HEK293T (cell line): ENCODE data around the gene STIM1.

Experiments
- CTCF ChIA-PET: fragments of 350-600 bp; formaldehyde crosslinking; extraction: SDS; loops from one replicate; lab custom pipeline; 2021; ENCODE audit warnings: antibody characterized with exemption, inconsistent platforms; lab: Yijun Ruan, JAX
- POLR2A ChIA-PET: fragments of 350-600 bp; formaldehyde crosslinking; extraction: SDS; loops from one replicate; lab custom pipeline; 2020; ENCODE audit warnings: antibody characterized with exemption, inconsistent platforms; lab: Yijun Ruan, JAX
- DNase-seq: peaks from one replicate; pipeline ENCODE4 v3.0.0; 2012; ENCODE audit warnings: mixed read lengths; ENCODE audit errors: extremely low spot score
- ARNT ChIP-seq: fragments of 450-650 bp; IDR thresholded peaks from 2 replicates; pipeline ENCODE4 v1.6.1; 2017; ENCODE audit warnings: mild to moderate bottlenecking
- BHLHE40 ChIP-seq: fragments of 450-650 bp; IDR thresholded peaks from 2 replicates; pipeline ENCODE4 v1.6.1; 2016; ENCODE audit warnings: mild to moderate bottlenecking, moderate library complexity, borderline replicate concordance
- CTBP1 ChIP-seq: fragments of 450-650 bp; IDR thresholded peaks from 2 replicates; pipeline ENCODE4 v1.6.1; 2016; ENCODE audit warnings: borderline replicate concordance
- ELF4 ChIP-seq: fragments of 450-650 bp; IDR thresholded peaks from 2 replicates; pipeline ENCODE4 v1.6.1; 2017; ENCODE audit warnings: antibody characterized with exemption
- FOXA1 ChIP-seq: fragments of 450-650 bp; IDR thresholded peaks from 2 replicates; pipeline ENCODE4 v1.6.1; 2016; ENCODE audit warnings: mild to moderate bottlenecking
- FOXK2 ChIP-seq: fragments of 450-650 bp; IDR thresholded peaks from 2 replicates; pipeline ENCODE4 v1.6.1; 2016; ENCODE audit warnings: mild to moderate bottlenecking
- FOXM1 ChIP-seq: fragments of 450-650 bp; IDR thresholded peaks from 2 replicates; pipeline ENCODE4 v1.6.1; 2017; ENCODE audit warnings: mild to moderate bottlenecking, borderline replicate concordance
- HDGF ChIP-seq: fragments of 450-650 bp; IDR thresholded peaks from 2 replicates; pipeline ENCODE4 v1.6.1; 2017; ENCODE audit warnings: antibody characterized with exemption, borderline replicate concordance
- L3MBTL2 ChIP-seq: fragments of 450-650 bp; conservative IDR thresholded peaks from 2 replicates; pipeline ENCODE4 v1.6.1; 2016; ENCODE audit warnings: mild to moderate bottlenecking
- LEF1 ChIP-seq: fragments of 450-650 bp; IDR thresholded peaks from 2 replicates; pipeline ENCODE4 v1.6.1; 2017; ENCODE audit warnings: mild to moderate bottlenecking, borderline replicate concordance
- NFRKB ChIP-seq: fragments of 450-650 bp; IDR thresholded peaks from 2 replicates; pipeline ENCODE4 v1.6.1; 2016; ENCODE audit warnings: mild to moderate bottlenecking, moderate library complexity
- SP1 ChIP-seq: fragments of 450-650 bp; IDR thresholded peaks from 2 replicates; pipeline ENCODE4 v1.6.1; 2017
- SUZ12 ChIP-seq: fragments of 450-650 bp; IDR thresholded peaks from 2 replicates; pipeline ENCODE4 v1.6.1; 2016; ENCODE audit warnings: mild to moderate bottlenecking
- TARDBP ChIP-seq: fragments of 450-650 bp; IDR thresholded peaks from 2 replicates; pipeline ENCODE4 v1.6.1; 2016
- ZNF384 ChIP-seq: fragments of 450-650 bp; IDR thresholded peaks from 2 replicates; pipeline ENCODE4 v1.6.1; 2016
- TF ChIP-seq, protein P1 (sequence below): fragments of 450-650 bp; IDR thresholded peaks from 2 replicates; pipeline ENCODE4 v1.6.1; 2016

Gene STIM1

DNA sequence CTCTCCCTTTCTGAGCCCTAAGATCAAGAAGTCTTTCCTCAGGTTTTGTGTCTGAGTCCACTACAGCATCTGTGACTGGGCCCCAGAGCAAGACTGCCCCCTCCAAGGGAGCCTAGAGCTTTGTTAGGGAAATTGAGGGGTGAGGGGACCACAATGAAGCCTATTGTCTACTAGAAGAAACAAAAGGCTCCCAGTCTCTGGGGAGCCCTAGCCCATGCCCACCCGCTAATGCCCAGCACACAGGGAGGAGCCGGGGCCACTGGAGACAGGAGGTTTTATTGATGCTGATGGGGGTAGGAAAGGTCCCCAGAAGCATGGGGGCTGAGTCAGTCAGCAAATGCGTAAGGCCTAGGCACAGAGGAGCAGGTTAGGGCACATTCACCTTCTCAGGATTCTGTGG, 28.7 kb upstream of the STIM1 start:
- no peak for DNase-seq
- TF ChIP-seq LEF1 (no peak), FOXM1 (no peak), SP1 (no peak), L3MBTL2 (no peak), SUZ12 (no peak), NFRKB (no peak)
- CTCF ChIA-PET, result interaction anchor here (0.7 kb wide), 1 partner anchor 23 kb away, joined by 3 read pairs; no protein-coding TSS in a partner anchor
- POLR2A ChIA-PET, result interaction anchor here (1.8 kb wide), 1 partner anchor 15 kb away, joined by 4 read pairs; no protein-coding TSS in a partner anchor

DNA sequence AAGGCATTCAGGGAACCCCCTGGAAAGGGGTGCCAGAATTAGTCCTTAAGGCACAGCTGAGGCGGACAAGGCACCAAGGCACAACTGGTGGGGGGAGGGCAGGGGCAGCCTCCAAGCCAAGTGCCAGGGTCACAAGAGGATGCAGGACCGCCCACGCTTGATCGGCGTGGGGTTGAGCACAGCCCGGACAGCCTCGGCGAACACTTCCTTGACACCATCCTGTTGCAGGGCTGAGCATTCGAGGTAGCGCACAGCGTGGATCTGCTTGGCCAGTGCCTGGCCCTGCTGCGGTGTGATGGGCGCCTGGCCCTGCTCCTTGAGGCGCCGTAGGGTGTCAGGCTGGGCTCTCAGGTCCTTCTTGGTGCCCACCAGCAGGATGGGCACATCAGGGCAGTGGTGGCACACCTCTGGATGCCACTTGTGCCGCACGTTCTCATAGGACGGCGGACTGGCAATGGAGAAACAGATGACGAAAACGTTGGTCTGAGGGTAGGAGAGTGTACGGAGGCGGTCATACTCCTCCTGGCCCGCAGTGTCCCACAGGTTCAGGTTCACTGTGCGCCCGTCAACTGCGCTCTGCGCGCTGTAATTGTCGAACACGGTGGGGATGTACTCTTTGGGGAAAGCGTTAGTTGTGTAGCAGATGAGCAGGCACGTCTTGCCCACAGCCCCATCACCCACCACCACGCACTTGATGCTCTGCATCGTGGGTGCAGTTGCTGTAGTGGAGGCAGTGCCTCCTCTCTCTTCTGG, 27.9 kb upstream of the STIM1 start:
- ChIA-PET POLR2A (interaction anchor here (1.8 kb wide), 1 partner anchor 14 kb away, joined by 4 read pairs; no protein-coding TSS in a partner anchor), CTCF (interaction anchor here (0.7 kb wide), 1 partner anchor 22 kb away, joined by 3 read pairs; no protein-coding TSS in a partner anchor)
- TF ChIP-seq, protein P1, sequence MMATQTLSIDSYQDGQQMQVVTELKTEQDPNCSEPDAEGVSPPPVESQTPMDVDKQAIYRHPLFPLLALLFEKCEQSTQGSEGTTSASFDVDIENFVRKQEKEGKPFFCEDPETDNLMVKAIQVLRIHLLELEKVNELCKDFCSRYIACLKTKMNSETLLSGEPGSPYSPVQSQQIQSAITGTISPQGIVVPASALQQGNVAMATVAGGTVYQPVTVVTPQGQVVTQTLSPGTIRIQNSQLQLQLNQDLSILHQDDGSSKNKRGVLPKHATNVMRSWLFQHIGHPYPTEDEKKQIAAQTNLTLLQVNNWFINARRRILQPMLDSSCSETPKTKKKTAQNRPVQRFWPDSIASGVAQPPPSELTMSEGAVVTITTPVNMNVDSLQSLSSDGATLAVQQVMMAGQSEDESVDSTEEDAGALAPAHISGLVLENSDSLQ, result no peak
- TF ChIP-seq FOXM1 (no peak), SUZ12 (no peak), BHLHE40 (no peak), ELF4 (no peak), ARNT (no peak), L3MBTL2 (no peak), TARDBP (no peak), NFRKB (no peak), HDGF (no peak), FOXK2 (no peak), ZNF384 (no peak), SP1 (no peak), LEF1 (no peak), FOXA1 (no peak), CTBP1 (no peak)
- no peak for DNase-seq

DNA sequence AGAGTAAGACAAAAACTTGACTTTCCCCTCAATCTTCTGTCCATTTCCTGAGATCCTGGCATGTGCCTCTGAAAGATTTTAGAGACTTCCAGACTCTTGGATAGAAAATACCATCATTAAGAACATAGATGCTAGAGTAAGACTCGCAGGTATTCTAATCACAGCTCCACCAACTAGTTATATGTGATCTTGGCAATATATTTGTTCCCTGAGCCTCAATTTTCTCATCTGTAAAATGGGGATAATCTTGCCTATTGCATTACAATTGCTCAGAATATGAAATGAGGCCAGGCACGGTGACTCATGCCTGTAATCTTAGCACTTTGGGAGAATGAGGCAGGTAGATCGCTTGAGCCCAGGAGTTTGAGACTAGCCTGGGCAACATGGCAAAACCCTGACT, 25.4 kb upstream of the STIM1 start:
- POLR2A ChIA-PET, result no interaction called here
- CTCF ChIA-PET, result no interaction called here

DNA sequence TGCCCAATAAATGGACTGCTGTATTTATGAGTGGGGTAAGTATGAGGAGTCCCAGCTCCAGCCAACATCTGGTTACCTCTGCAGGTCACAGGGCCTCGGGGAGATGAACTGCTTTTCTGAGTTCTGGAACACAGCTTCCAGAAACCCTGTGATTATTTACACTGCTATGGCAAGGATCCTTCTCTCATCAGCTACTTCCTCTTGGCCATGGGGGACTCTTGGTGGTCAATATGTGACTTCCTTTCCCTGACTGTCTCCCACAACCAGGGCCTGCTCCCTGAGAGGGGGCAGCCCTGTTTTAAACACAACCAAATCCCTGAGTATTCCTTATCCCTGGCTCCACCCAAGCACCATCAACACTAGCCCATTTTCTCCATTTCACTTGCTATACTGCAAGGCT, 24.7 kb upstream of the STIM1 start:
- no peak for DNase-seq
- TF ChIP-seq HDGF (no peak), FOXK2 (no peak), SUZ12 (no peak), FOXA1 (no peak), ZNF384 (no peak), BHLHE40 (no peak), SP1 (no peak), ARNT (no peak), ELF4 (no peak), CTBP1 (no peak)
- TF ChIP-seq, protein P1, result no peak
- ChIA-PET POLR2A (interaction anchor here (1.2 kb wide), 1 partner anchor 10 kb away, joined by 3 read pairs; the partner anchor contains the start of gene RHOG), CTCF (no interaction called here)

More for the DNA sequence above, 25.4 kb upstream of the STIM1 start:
- TF ChIP-seq ZNF384 (no peak), BHLHE40 (no peak), ARNT (no peak), NFRKB (no peak), TARDBP (no peak), LEF1 (no peak), SUZ12 (no peak)
- TF ChIP-seq, protein P1, result no peak
- DNase-seq, result no peak

DNA sequence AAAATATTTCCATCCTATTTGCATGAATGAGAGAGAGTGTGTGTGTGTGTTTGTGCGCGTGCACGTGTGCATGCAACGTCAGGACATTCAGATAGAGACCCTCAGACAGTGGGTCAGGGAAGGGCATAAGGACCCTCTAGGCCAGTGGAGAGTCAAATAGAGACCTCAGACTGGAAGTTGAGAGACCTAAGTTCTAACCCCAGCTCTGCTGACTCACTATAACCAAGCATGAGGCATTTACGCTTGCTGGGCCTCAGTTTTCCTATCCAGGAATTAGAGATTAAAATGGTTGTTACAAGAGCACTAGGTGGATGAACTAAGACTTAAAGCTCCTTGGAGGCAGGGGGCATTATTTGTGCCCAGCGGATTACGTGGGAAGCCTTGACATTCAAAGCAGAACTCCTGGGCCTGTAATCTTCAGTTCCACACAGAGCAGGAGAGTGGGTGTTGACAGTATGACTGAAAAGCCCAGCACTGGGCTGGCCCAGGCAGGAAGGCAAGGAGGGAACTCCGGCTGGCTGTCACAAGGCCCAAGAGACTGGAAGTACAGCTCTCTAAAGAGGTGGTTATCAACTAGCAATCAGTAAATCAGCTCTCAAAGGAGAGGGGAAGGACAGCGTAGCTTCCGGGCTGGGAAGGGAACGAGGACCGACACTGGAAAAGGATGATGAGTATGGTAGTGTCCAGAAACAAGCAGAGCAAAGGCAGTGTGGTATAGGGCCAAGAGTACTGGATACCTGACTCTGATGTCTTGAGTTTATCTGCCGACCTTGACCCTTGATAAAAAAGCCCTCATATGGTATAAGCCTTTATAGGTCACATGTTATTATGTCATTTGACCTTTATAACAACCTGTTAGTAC, 23.9 kb upstream of the STIM1 start:
- TF ChIP-seq SP1, result no peak
- no peak for TF ChIP-seq BHLHE40
- no peak for TF ChIP-seq HDGF
- no peak for TF ChIP-seq L3MBTL2
- no peak for TF ChIP-seq ELF4
- no peak for TF ChIP-seq ARNT
- no peak for TF ChIP-seq FOXK2
- TF ChIP-seq LEF1, result no peak
- TF ChIP-seq NFRKB, result no peak
- TF ChIP-seq SUZ12, result no peak
- TF ChIP-seq, protein P1, result no peak
- TF ChIP-seq ZNF384, result no peak
- TF ChIP-seq FOXA1, result no peak
- no peak for TF ChIP-seq CTBP1
- no peak for TF ChIP-seq FOXM1
- TF ChIP-seq TARDBP, result no peak
- CTCF ChIA-PET, result no interaction called here
- POLR2A ChIA-PET, result interaction anchor here (0.9 to 1.2 kb wide), 2 partner anchors 9 to 22 kb away, joined by 3 read pairs; partner anchors contain the start of gene RHOG
- no peak for DNase-seq
